ENCODE data around the gene SPIN2B. TPM values are rescaled to one million over a fixed set of nuclear protein-coding genes. Genes with fewer than 3 reads are reported as not detected.

SPIN2B gene
- total RNA-seq, 4 donors from 2014 or later: 7.4 to 14.0 (median 12.4) TPM

DNA sequence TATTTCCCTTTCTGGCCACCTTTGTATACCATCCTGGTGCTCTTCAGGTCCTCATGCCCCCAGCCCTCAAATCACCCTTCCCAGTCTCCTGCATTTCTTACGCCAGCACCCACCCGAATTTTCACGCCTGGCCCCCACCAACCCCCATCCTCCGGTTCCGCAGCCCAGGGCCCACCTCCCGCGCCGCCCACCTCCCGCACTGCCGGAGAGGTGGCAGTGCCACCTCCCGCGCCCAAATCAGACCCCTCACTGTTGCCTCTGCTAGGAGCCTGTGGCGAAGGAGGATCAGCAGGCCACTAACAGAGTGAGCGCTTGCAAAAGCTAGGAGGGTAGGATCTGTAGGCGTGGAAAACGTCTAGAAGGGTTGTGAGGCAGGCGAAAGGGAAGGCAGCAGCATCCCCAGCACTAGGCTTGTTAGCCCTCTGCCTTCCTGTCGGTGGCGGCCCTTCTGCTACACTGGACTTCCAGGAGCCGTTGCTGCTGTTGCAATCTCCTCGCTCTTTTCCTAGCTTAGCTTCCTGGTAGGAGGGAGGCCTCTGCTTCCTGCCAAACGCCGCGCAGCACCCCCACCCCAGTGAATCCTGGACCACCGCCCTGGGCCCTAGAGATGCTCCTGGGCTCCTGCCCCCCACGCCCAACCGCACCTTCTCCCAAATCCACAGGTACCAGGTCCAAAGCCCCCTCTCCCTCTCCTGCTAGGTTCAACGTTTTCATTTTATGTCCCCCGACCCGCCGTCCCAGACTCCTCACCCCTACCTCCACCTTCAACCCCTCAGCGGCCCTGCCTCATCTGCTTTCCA lies 51.0 kb downstream of the SPIN2B start:
- Histone ChIP-seq H3K9me3 (no peaks in the 10 kb centered on the region), H3K4me3 (no peak overlapping the region), H3K36me3 (no peaks in the 10 kb centered on the region), H3K4me1 (no peaks in the 10 kb centered on the region), H3K27ac (no peak overlapping the region), H3K27me3 (no peaks in the 10 kb centered on the region)
- no peak for ATAC-seq
- TF ChIP-seq CTCF (IDR thresholded peaks at IDR 0.05) (no peak), EP300 (IDR thresholded peaks at IDR 0.05) (no peak), POLR2AphosphoS5 (IDR thresholded peaks at IDR 0.05) (no peak), POLR2A (IDR thresholded peaks at IDR 0.05) (no peak)
- WGBS, 2 donors (ENCODE audit: low coverage in 1 of 2): 71 to 100% methylated on average over 1 to 15 of the region's 32 CpGs

Other genes with a start within 250 kb of the SPIN2B start
- gene SPIN3, start 126.0 kb downstream of the SPIN2B start, total RNA-seq: 10 to 100 TPM in 1 of 4 donors, 1 to 10 TPM in 3; 4.7 to 15.7 (median 7.8) TPM
- under 1 TPM in 2 of 4 donors, not detected in 2; 0.42 to 0.78 TPM for gene SPIN2A, start 15.8 kb upstream of the SPIN2B start, total RNA-seq
- gene FAAH2, start 165.2 kb upstream of the SPIN2B start, total RNA-seq: under 1 TPM in 3 of 4 donors, not detected in 1; 0.13 to 0.62 (median 0.42) TPM